Adrenal gland (tissue), 5 donors: Measurements from ENCODE around the gene SULT4A1.

Experiments
- POLR2A ChIP-seq, 2 donors: fragments of 450-650 bp; IDR thresholded peaks; one replicate each; pipeline ENCODE4 v1.6.1; 2017; ENCODE audit warnings: antibody characterized with exemption in 2 of 2, mild to moderate bottlenecking in 2 of 2, moderate library complexity in 1 of 2
- TF ChIP-seq, protein P1 (sequence below), 6 experiments: fragments of 450-650 bp in 4 of 6; fragments of 200-600 bp in 2 of 6; sonication (generic) in 1 of 6; IDR thresholded peaks; 1 replicate in 5 of 6; 2 replicates in 1 of 6; pipeline versions ENCODE4 v1.5.1 to v1.8.0; 2016 to 2021; ENCODE audit warnings: antibody characterized with exemption in 6 of 6, mild to moderate bottlenecking in 2 of 6, moderate library complexity in 1 of 6
- donor health status: DM: no; HTN: no; CAD: no.

- TF ChIP-seq, protein P1, sequence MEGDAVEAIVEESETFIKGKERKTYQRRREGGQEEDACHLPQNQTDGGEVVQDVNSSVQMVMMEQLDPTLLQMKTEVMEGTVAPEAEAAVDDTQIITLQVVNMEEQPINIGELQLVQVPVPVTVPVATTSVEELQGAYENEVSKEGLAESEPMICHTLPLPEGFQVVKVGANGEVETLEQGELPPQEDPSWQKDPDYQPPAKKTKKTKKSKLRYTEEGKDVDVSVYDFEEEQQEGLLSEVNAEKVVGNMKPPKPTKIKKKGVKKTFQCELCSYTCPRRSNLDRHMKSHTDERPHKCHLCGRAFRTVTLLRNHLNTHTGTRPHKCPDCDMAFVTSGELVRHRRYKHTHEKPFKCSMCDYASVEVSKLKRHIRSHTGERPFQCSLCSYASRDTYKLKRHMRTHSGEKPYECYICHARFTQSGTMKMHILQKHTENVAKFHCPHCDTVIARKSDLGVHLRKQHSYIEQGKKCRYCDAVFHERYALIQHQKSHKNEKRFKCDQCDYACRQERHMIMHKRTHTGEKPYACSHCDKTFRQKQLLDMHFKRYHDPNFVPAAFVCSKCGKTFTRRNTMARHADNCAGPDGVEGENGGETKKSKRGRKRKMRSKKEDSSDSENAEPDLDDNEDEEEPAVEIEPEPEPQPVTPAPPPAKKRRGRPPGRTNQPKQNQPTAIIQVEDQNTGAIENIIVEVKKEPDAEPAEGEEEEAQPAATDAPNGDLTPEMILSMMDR (IDR thresholded peaks at IDR 0.05), result no peak
- TF ChIP-seq POLR2A (IDR thresholded peaks at IDR 0.05), result no peak
Observed at GRCh38 chr22:43839781-43840180, 22.5 kb downstream of the SULT4A1 start.
